Peyer's patch (tissue), 4 donors: ENCODE measurements around the gene FAM222A. TPM values are rescaled to one million over a fixed set of nuclear protein-coding genes. Genes with fewer than 3 reads are reported as not detected.

Source experiments
- DNase-seq, 3 donors: peaks; one replicate each; pipeline ENCODE4 v3.0.0-alpha.2; 2017 to 2019
- H3K27ac ChIP-seq, 4 donors: fragments of 200-600 bp; sonication (generic); one replicate each; pipeline ENCODE4 v1.5.1; 2016 to 2019
- H3K27me3 ChIP-seq, 2 donors: fragments of 200-600 bp; sonication (generic); one replicate each; pipeline ENCODE4 v1.5.1; 2019
- H3K36me3 ChIP-seq, 3 donors: fragments of 200-600 bp; sonication (generic); one replicate each; pipeline ENCODE4 v1.5.1; 2016 to 2019
- H3K4me1 ChIP-seq, 4 donors: fragments of 200-600 bp; sonication (generic); one replicate each; pipeline ENCODE4 v1.5.1; 2016 to 2019
- H3K4me3 ChIP-seq, 4 donors: fragments of 200-600 bp; sonication (generic); 1 replicate in 3 of 4; 2 replicates in 1 of 4; pipeline ENCODE4 v1.5.1; 2016 to 2019; ENCODE audit warnings: mild to moderate bottlenecking in 1 of 4
- H3K9me3 ChIP-seq, 4 donors: fragments of 200-600 bp; sonication (generic); one replicate each; pipeline ENCODE4 v1.5.1; 2016 to 2019; ENCODE audit warnings: mild to moderate bottlenecking in 1 of 4
- POLR2A ChIP-seq, 2 donors: fragments of 450-650 bp; IDR thresholded peaks; one replicate each; pipeline ENCODE4 v1.5.1; 2017; ENCODE audit warnings: antibody characterized with exemption in 2 of 2, mild to moderate bottlenecking in 2 of 2, moderate library complexity in 2 of 2
- total RNA-seq, 4 donors: library from RNA; depleted of rRNA; stranded (reverse); fragments of >200 nt; gene quantifications; one replicate each; pipeline ENCODE4 v1.1.0, GENCODE V29; 2016
- TF ChIP-seq, protein P1 (sequence below), 6 experiments: fragments of 450-650 bp in 4 of 6; fragments of 200-600 bp in 2 of 6; sonication (generic) in 1 of 6; IDR thresholded peaks; one replicate each; pipeline ENCODE4 v1.5.1; 2017 to 2019; ENCODE audit warnings: antibody characterized with exemption in 6 of 6, mild to moderate bottlenecking in 3 of 6, moderate library complexity in 1 of 6

The FAM222A gene
- total RNA-seq, 4 donors from 2014 or later: 3.9 to 26.1 (median 7.0) TPM

- Histone ChIP-seq H3K9me3 (no peaks in the 10 kb centered on the region), H3K4me1 (peaks cover 0 to 28% (median 10%) of the 10 kb centered on the region in 4 donors)
These were observed 702 bp downstream of the FAM222A start for GRCh38 chr12:109714141-109714912.

DNA sequence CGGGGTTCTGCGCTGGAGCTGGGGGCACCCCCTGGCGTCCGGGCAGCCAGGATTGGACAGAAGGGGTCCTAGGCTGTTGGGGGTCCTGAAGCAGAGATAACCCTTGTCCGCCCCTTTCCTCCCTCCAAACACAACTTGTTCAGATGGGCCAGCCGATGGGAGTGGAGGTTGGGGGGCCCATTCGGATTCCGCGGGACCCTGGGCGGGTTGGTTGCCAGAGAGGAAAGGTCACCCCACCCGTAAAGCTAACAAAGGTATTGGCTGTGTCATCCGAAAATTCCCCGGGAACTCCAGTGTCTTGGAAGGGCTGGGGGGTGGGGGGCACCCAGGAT lies 1.3 kb downstream of the FAM222A start:
- no peaks in the 10 kb centered on the region for H3K36me3 ChIP-seq
- H3K4me3 ChIP-seq: peak overlapping the region; percentile 67 to 89 (median 72)
- DNase-seq: no peak
- no peak for TF ChIP-seq POLR2A (IDR thresholded peaks at IDR 0.05)
- TF ChIP-seq, protein P1, sequence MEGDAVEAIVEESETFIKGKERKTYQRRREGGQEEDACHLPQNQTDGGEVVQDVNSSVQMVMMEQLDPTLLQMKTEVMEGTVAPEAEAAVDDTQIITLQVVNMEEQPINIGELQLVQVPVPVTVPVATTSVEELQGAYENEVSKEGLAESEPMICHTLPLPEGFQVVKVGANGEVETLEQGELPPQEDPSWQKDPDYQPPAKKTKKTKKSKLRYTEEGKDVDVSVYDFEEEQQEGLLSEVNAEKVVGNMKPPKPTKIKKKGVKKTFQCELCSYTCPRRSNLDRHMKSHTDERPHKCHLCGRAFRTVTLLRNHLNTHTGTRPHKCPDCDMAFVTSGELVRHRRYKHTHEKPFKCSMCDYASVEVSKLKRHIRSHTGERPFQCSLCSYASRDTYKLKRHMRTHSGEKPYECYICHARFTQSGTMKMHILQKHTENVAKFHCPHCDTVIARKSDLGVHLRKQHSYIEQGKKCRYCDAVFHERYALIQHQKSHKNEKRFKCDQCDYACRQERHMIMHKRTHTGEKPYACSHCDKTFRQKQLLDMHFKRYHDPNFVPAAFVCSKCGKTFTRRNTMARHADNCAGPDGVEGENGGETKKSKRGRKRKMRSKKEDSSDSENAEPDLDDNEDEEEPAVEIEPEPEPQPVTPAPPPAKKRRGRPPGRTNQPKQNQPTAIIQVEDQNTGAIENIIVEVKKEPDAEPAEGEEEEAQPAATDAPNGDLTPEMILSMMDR (IDR thresholded peaks at IDR 0.05): no peak
- no peaks in the 10 kb centered on the region for H3K9me3 ChIP-seq
- no peaks in the 10 kb centered on the region for H3K27me3 ChIP-seq
- H3K27ac ChIP-seq: peak overlapping the region; percentile 33 to 84 (median 72)
- H3K4me1 ChIP-seq: peaks cover 0 to 34% (median 10%) of the 10 kb centered on the region in 4 donors

More at GRCh38 chr12:109714141-109714912, 702 bp downstream of the FAM222A start:
- Histone ChIP-seq H3K36me3 (no peaks in the 10 kb centered on the region), H3K27ac (peak overlapping the region; percentile 33 to 84 (median 72)), H3K4me3 (peak overlapping the region; percentile 67 to 89 (median 72)), H3K27me3 (no peaks in the 10 kb centered on the region)
- DNase-seq: peak; percentile 70 to 86 (median 82)
- TF ChIP-seq, protein P1 (IDR thresholded peaks at IDR 0.05): peak in 3 of 6 experiments; percentile 37 to 59 (median 45)
- TF ChIP-seq POLR2A (IDR thresholded peaks at IDR 0.05): no peak

- H3K36me3 ChIP-seq: no peaks in the 10 kb centered on the region
- no peaks in the 10 kb centered on the region for H3K27me3 ChIP-seq
- peaks cover 0 to 40% (median 10%) of the 10 kb centered on the region in 4 donors for H3K4me1 ChIP-seq
- peak overlapping the region in 2 of 4 donors; percentile 33 to 79 for H3K27ac ChIP-seq
- DNase-seq: peak in 1 of 3 donors; percentile 65
- peak overlapping the region in 2 of 4 donors; percentile 67 to 78 for H3K4me3 ChIP-seq
- H3K9me3 ChIP-seq: no peaks in the 10 kb centered on the region
- TF ChIP-seq POLR2A (IDR thresholded peaks at IDR 0.05): no peak
These were observed 1.9 kb downstream of the FAM222A start for GRCh38 chr12:109715310-109716091.

- Histone ChIP-seq H3K27me3 (no peaks in the 10 kb centered on the region), H3K9me3 (no peaks in the 10 kb centered on the region), H3K36me3 (no peaks in the 10 kb centered on the region), H3K4me3 (no peak overlapping the region), H3K27ac (peak overlapping the region in 2 of 4 donors; percentile 4 to 52), H3K4me1 (peaks cover 2 to 46% (median 10%) of the 10 kb centered on the region in 4 donors)
- TF ChIP-seq POLR2A (IDR thresholded peaks at IDR 0.05): no peak
- TF ChIP-seq, protein P1 (IDR thresholded peaks at IDR 0.05): no peak
- no peak for DNase-seq
These were observed 2.5 kb downstream of the FAM222A start for GRCh38 chr12:109716092-109716479.

GRCh38 chr12:109716512-109717389 lies 3.1 kb downstream of the FAM222A start:
- peak overlapping the region in 2 of 4 donors; percentile 4 to 52 for H3K27ac ChIP-seq
- no peak for TF ChIP-seq POLR2A (IDR thresholded peaks at IDR 0.05)
- TF ChIP-seq, protein P1 (IDR thresholded peaks at IDR 0.05): no peak
- H3K9me3 ChIP-seq: no peaks in the 10 kb centered on the region
- H3K27me3 ChIP-seq: no peaks in the 10 kb centered on the region
- no peaks in the 10 kb centered on the region for H3K36me3 ChIP-seq
- H3K4me1 ChIP-seq: peaks cover 3 to 50% (median 10%) of the 10 kb centered on the region in 4 donors
- H3K4me3 ChIP-seq: no peak overlapping the region
- DNase-seq: no peak
